ENCODE data around the gene FCMR.

DNA sequence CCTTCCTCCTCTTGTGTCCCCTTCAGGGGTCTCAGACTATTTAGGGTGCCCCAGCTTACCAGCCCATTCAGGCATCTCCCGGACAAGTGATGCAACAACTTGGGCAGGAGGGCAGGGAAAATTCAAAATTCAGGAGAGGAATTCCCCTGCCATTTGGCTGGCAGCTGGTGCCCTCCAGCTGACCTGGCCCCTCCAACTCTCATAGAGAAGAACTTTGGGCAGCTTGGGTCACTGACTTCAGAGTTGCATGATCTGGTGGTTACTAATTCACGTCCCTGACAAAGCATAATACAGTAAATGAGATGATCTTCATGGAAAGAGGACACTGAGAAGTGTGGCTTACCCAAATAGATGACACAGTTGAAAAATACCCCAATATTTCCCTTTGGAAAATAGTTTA, 48.7 kb upstream of the FCMR start, which contains the start of gene FCAMR:
- TF ChIP-seq, protein P1, sequence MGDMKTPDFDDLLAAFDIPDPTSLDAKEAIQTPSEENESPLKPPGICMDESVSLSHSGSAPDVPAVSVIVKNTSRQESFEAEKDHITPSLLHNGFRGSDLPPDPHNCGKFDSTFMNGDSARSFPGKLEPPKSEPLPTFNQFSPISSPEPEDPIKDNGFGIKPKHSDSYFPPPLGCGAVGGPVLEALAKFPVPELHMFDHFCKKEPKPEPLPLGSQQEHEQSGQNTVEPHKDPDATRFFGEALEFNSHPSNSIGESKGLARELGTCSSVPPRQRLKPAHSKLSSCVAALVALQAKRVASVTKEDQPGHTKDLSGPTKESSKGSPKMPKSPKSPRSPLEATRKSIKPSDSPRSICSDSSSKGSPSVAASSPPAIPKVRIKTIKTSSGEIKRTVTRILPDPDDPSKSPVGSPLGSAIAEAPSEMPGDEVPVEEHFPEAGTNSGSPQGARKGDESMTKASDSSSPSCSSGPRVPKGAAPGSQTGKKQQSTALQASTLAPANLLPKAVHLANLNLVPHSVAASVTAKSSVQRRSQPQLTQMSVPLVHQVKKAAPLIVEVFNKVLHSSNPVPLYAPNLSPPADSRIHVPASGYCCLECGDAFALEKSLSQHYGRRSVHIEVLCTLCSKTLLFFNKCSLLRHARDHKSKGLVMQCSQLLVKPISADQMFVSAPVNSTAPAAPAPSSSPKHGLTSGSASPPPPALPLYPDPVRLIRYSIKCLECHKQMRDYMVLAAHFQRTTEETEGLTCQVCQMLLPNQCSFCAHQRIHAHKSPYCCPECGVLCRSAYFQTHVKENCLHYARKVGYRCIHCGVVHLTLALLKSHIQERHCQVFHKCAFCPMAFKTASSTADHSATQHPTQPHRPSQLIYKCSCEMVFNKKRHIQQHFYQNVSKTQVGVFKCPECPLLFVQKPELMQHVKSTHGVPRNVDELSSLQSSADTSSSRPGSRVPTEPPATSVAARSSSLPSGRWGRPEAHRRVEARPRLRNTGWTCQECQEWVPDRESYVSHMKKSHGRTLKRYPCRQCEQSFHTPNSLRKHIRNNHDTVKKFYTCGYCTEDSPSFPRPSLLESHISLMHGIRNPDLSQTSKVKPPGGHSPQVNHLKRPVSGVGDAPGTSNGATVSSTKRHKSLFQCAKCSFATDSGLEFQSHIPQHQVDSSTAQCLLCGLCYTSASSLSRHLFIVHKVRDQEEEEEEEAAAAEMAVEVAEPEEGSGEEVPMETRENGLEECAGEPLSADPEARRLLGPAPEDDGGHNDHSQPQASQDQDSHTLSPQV (IDR thresholded peaks at IDR 0.05) = no peak
- TF ChIP-seq RBM39 (optimal IDR thresholded peaks at IDR 0.05; ENCODE audit: low read depth, low read length) = no peak
- TF ChIP-seq SPI1 (IDR thresholded peaks at IDR 0.05; ENCODE audit: borderline replicate concordance, low read depth, low read length) = no peak
- no peak for TF ChIP-seq POLR2H (tag; IDR thresholded peaks at IDR 0.05; ENCODE audit: low read depth)
- no peak for TF ChIP-seq NFXL1 (CRISPR knock-in tag; IDR thresholded peaks at IDR 0.05)
- TF ChIP-seq ZNF707 (CRISPR knock-in tag; conservative IDR thresholded peaks at IDR 0.05) = no peak
- TF ChIP-seq SAFB2 (IDR thresholded peaks at IDR 0.05; ENCODE audit: borderline replicate concordance, low read depth, low read length, severe bottlenecking) = no peak

Data from K562 (cell line).